HG02870 (cell line): ENCODE results near the gene SUPT16H.
"Not testable (repeated sequence)": the region's sequence is repeated elsewhere in the genome, so short reads cannot be mapped to it uniquely, and the experiment has no call there.

Experiments
- ATAC-seq: cut with Tn5 transposase; IDR thresholded peaks from one replicate; pipeline ENCODE4 v1.9.1; 2021; ENCODE audit warnings: mild to moderate bottlenecking, moderate library complexity; ENCODE audit not compliant: unreplicated experiment

The SUPT16H gene

GRCh38 chr14:21307637-21308036 lies 76.2 kb downstream of the SUPT16H start:
- no peak for ATAC-seq

- not testable (repeated sequence) for ATAC-seq
These were observed 81.0 kb downstream of the SUPT16H start for GRCh38 chr14:21302836-21303140.

GRCh38 chr14:21302013-21302835 lies 81.6 kb downstream of the SUPT16H start:
- ATAC-seq = no peak
